Gastroesophageal sphincter (tissue), 3 donors: ENCODE measurements around the gene CACNA1C.

Experiments used
- EP300 ChIP-seq: sonication (generic); formaldehyde crosslinking; IDR thresholded peaks from one replicate; pipeline ENCODE4 v1.6.1; 2017; ENCODE audit warnings: antibody characterized with exemption, mild to moderate bottlenecking
- POLR2A ChIP-seq, 2 donors: fragments of 450-650 bp; IDR thresholded peaks; one replicate each; pipeline ENCODE4 v1.6.1; 2017; ENCODE audit warnings: antibody characterized with exemption in 2 of 2, mild to moderate bottlenecking in 2 of 2, moderate library complexity in 1 of 2
- POLR2AphosphoS5 ChIP-seq: sonication (generic); formaldehyde crosslinking; IDR thresholded peaks from one replicate; pipeline ENCODE4 v1.6.1; 2017; ENCODE audit warnings: antibody characterized with exemption
- TF ChIP-seq, protein P1 (sequence below), 4 experiments: fragments of 200-600 bp in 2 of 4; fragments of 450-650 bp in 2 of 4; sonication (generic) in 1 of 4; IDR thresholded peaks; one replicate each; pipeline ENCODE4 v1.5.1; 2017 to 2019; ENCODE audit warnings: antibody characterized with exemption in 4 of 4, mild to moderate bottlenecking in 2 of 4, moderate library complexity in 2 of 4

DNA sequence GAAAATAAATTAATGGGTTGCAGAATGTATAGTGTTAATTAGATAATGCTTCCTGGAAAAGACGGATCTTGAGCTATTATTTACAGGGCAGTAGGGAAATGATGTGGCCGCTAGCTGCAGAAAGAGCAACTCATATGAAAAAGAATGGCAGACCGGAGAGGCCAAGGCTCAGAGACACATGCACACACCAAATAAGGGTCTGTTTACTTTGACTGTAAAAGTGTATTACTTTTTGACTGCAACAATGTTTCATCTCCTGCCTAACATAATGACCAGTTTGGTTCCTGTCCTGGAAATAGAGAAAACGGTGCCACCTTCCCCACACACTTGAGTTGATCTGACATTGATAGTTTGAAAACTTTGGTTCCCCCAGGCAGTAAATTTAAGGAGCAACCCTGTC is 290.9 kb downstream of the CACNA1C start:
- TF ChIP-seq POLR2A (IDR thresholded peaks at IDR 0.05) = no peak
- TF ChIP-seq, protein P1, sequence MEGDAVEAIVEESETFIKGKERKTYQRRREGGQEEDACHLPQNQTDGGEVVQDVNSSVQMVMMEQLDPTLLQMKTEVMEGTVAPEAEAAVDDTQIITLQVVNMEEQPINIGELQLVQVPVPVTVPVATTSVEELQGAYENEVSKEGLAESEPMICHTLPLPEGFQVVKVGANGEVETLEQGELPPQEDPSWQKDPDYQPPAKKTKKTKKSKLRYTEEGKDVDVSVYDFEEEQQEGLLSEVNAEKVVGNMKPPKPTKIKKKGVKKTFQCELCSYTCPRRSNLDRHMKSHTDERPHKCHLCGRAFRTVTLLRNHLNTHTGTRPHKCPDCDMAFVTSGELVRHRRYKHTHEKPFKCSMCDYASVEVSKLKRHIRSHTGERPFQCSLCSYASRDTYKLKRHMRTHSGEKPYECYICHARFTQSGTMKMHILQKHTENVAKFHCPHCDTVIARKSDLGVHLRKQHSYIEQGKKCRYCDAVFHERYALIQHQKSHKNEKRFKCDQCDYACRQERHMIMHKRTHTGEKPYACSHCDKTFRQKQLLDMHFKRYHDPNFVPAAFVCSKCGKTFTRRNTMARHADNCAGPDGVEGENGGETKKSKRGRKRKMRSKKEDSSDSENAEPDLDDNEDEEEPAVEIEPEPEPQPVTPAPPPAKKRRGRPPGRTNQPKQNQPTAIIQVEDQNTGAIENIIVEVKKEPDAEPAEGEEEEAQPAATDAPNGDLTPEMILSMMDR (IDR thresholded peaks at IDR 0.05) = no peak
- no peak for TF ChIP-seq EP300
- TF ChIP-seq POLR2AphosphoS5 = peak; percentile 46
